Endodermal cell (in vitro differentiated cells): ENCODE results near the gene KRTAP4-4. TPM values are rescaled to one million over a fixed set of nuclear protein-coding genes. Genes with fewer than 3 reads are reported as not detected.

Source experiments
- DNase-seq: peaks from one replicate; pipeline ENCODE4 v3.0.0-alpha.2; 2017
- H3K27ac ChIP-seq: 2 replicates; pipeline ENCODE4 v1.5.1; 2013; ENCODE audit warnings: mild to moderate bottlenecking, low read depth, low read length, moderate library complexity
- H3K27me3 ChIP-seq: 2 replicates; pipeline ENCODE4 v1.6.1; 2013; ENCODE audit warnings: mild to moderate bottlenecking, low read length, moderate library complexity; ENCODE audit not compliant: insufficient read depth, control insufficient read depth, poor library complexity, severe bottlenecking
- H3K36me3 ChIP-seq: 2 replicates; pipeline ENCODE4 v1.7.0; 2013; ENCODE audit warnings: mild to moderate bottlenecking, low read length, moderate library complexity; ENCODE audit not compliant: control insufficient read depth, insufficient read depth
- H3K4me1 ChIP-seq: one replicate; pipeline ENCODE4 v1.7.0; 2013; ENCODE audit warnings: low read length; ENCODE audit not compliant: control insufficient read depth, insufficient read depth
- H3K4me3 ChIP-seq: 2 replicates; pipeline ENCODE4 v1.5.1; 2013; ENCODE audit warnings: mild to moderate bottlenecking, low read length, moderate library complexity
- H3K9ac ChIP-seq: 2 replicates; pipeline ENCODE4 v1.6.1; 2013; ENCODE audit warnings: mild to moderate bottlenecking, low read length, moderate library complexity; ENCODE audit not compliant: poor library complexity, severe bottlenecking; ENCODE audit errors: extremely low read depth
- H3K9me3 ChIP-seq: 2 replicates; pipeline ENCODE4 v1.6.1; 2013; ENCODE audit warnings: mild to moderate bottlenecking, low read length, moderate library complexity; ENCODE audit not compliant: control insufficient read depth
- H3K27ac Mint-ChIP-seq: 2 replicates; pipeline ENCODE4 v1.8.0; 2020; ENCODE audit warnings: mixed read lengths
- H3K27me3 Mint-ChIP-seq: 2 replicates; pipeline ENCODE4 v1.8.0; 2021; ENCODE audit warnings: mild to moderate bottlenecking, mixed read lengths; ENCODE audit not compliant: insufficient read depth
- H3K36me3 Mint-ChIP-seq: 2 replicates; pipeline ENCODE4 v1.8.0; 2020; ENCODE audit warnings: low read depth, mixed read lengths
- H3K4me1 Mint-ChIP-seq: 2 replicates; pipeline ENCODE4 v1.8.0; 2020; ENCODE audit warnings: mixed read lengths
- H3K4me3 Mint-ChIP-seq: 2 replicates; pipeline ENCODE4 v1.8.0; 2020; ENCODE audit warnings: mild to moderate bottlenecking, moderate library complexity, mixed read lengths
- H3K9me3 Mint-ChIP-seq: 2 replicates; pipeline ENCODE4 v1.8.0; 2020; ENCODE audit warnings: mild to moderate bottlenecking, mixed read lengths
- WGBS, 2 experiments: methylation state at CpG; one replicate each; pipeline versions ENCODE4 v1.1.5 to v1.1.7; 2013; ENCODE audit warnings: missing lambda C conversion rate in 2 of 2, mixed read lengths in 1 of 2; ENCODE audit not compliant: insufficient coverage in 1 of 2, insufficient read length in 1 of 2; 5-methylcytosine and 5-hydroxymethylcytosine counted together
- total RNA-seq, 2 donors: library from RNA; stranded (reverse); fragmentation: NEBNext Ultra II Directional in 1 of 2; extraction: Animal tissue kit (Norgen Biotek cat#: 25700) in 1 of 2; gene quantifications; 2 replicates in 1 of 2; 3 replicates in 1 of 2; pipeline ENCODE4 v1.2.1, GENCODE V29; 2021
- TF ChIP-seq, protein P1 (sequence below): fragments of 200-600 bp; sonication (generic); conservative IDR thresholded peaks from 2 replicates; pipeline ENCODE4 v1.5.0; 2021; ENCODE audit warnings: antibody characterized with exemption, mild to moderate bottlenecking

KRTAP4-4 gene
- total RNA-seq, 2 donors from 2014 or later = not detected

DNA sequence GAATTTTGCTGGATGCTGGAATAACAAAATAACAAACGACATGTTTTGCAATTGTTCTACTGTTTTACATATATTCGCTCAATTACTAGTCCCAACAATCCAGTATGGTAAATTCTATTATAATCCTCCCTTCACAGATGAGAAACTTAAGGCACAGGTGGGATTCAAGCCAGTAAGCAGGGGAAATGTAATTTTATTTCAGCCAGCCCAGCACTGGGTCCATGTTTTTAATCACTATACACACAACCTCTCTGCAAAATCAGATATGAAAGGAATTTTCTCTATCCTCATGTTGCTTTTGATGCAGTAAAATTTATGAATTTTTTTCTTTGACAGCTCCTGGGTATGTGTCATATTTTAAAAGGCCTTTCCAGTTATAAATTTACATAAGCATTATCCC is 15.3 kb downstream of the KRTAP4-4 start:
- H3K9me3 Mint-ChIP-seq = peaks cover 37% of the 10 kb centered on the region
- no peaks in the 10 kb centered on the region for H3K27me3 ChIP-seq
- TF ChIP-seq, protein P1, sequence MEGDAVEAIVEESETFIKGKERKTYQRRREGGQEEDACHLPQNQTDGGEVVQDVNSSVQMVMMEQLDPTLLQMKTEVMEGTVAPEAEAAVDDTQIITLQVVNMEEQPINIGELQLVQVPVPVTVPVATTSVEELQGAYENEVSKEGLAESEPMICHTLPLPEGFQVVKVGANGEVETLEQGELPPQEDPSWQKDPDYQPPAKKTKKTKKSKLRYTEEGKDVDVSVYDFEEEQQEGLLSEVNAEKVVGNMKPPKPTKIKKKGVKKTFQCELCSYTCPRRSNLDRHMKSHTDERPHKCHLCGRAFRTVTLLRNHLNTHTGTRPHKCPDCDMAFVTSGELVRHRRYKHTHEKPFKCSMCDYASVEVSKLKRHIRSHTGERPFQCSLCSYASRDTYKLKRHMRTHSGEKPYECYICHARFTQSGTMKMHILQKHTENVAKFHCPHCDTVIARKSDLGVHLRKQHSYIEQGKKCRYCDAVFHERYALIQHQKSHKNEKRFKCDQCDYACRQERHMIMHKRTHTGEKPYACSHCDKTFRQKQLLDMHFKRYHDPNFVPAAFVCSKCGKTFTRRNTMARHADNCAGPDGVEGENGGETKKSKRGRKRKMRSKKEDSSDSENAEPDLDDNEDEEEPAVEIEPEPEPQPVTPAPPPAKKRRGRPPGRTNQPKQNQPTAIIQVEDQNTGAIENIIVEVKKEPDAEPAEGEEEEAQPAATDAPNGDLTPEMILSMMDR = no peak
- no peaks in the 10 kb centered on the region for H3K4me1 Mint-ChIP-seq
- DNase-seq = no peak
- H3K27me3 Mint-ChIP-seq = no peaks in the 10 kb centered on the region
- peaks cover 5% of the 10 kb centered on the region for H3K9me3 ChIP-seq
- H3K27ac ChIP-seq = no peak overlapping the region
- H3K36me3 ChIP-seq = no peaks in the 10 kb centered on the region
- 80 to 100% methylated on average over 1 to 2 of the region's 2 CpGs for WGBS, 2 experiments
- H3K4me1 ChIP-seq = no peaks in the 10 kb centered on the region
- H3K36me3 Mint-ChIP-seq = peaks cover 2% of the 10 kb centered on the region
- H3K27ac Mint-ChIP-seq = no peak overlapping the region
- H3K4me3 Mint-ChIP-seq = no peak overlapping the region
- H3K9ac ChIP-seq = no peak overlapping the region
- H3K4me3 ChIP-seq = no peak overlapping the region

- Mint-ChIP-seq H3K36me3 (peaks cover 2% of the 10 kb centered on the region), H3K27me3 (no peaks in the 10 kb centered on the region), H3K27ac (no peak overlapping the region), H3K4me1 (no peaks in the 10 kb centered on the region), H3K9me3 (peaks cover 38% of the 10 kb centered on the region), H3K4me3 (no peak overlapping the region)
- no peak for DNase-seq
- Histone ChIP-seq H3K4me3 (no peak overlapping the region), H3K9ac (no peak overlapping the region), H3K4me1 (no peaks in the 10 kb centered on the region), H3K27ac (no peak overlapping the region), H3K9me3 (peaks cover 5% of the 10 kb centered on the region), H3K27me3 (no peaks in the 10 kb centered on the region), H3K36me3 (no peaks in the 10 kb centered on the region)
- TF ChIP-seq, protein P1 = no peak
- 92 to 100% methylated on average over 1 of the region's 1 CpG for WGBS, 2 experiments
Observed at GRCh38 chr17:41144846-41145245, 15.7 kb downstream of the KRTAP4-4 start.

GRCh38 chr17:41141361-41141760 is 19.2 kb downstream of the KRTAP4-4 start:
- Histone ChIP-seq H3K4me3 (no peak overlapping the region), H3K27ac (no peak overlapping the region), H3K36me3 (no peaks in the 10 kb centered on the region), H3K9ac (no peak overlapping the region), H3K4me1 (no peaks in the 10 kb centered on the region), H3K27me3 (no peaks in the 10 kb centered on the region), H3K9me3 (peaks cover 5% of the 10 kb centered on the region)
- TF ChIP-seq, protein P1 = no peak
- no peak for DNase-seq
- peaks cover 2% of the 10 kb centered on the region for H3K36me3 Mint-ChIP-seq
- peaks cover 41% of the 10 kb centered on the region for H3K9me3 Mint-ChIP-seq
- H3K27ac Mint-ChIP-seq = no peak overlapping the region
- no peaks in the 10 kb centered on the region for H3K4me1 Mint-ChIP-seq
- no peak overlapping the region for H3K4me3 Mint-ChIP-seq
- peaks cover 3% of the 10 kb centered on the region for H3K27me3 Mint-ChIP-seq
